Mucosa of stomach (tissue), 1 donor: Measurements from ENCODE around the gene TOLLIP.

ENCODE experiments used
- H3K27me3 ChIP-seq: one replicate; pipeline ENCODE4 v1.7.0; 2013; ENCODE audit warnings: mild to moderate bottlenecking, low read length; ENCODE audit not compliant: control insufficient read depth, insufficient read depth
- H3K36me3 ChIP-seq: one replicate; pipeline ENCODE4 v1.7.0; 2013; ENCODE audit warnings: low read length; ENCODE audit not compliant: control insufficient read depth, insufficient read depth
- H3K4me1 ChIP-seq: one replicate; pipeline ENCODE4 v1.7.0; 2013; ENCODE audit warnings: mild to moderate bottlenecking, low read length; ENCODE audit not compliant: control insufficient read depth, insufficient read depth
- H3K4me3 ChIP-seq: one replicate; pipeline ENCODE4 v1.7.0; 2013; ENCODE audit warnings: low read length
- H3K9ac ChIP-seq: one replicate; pipeline ENCODE4 v1.7.0; 2013; ENCODE audit warnings: mild to moderate bottlenecking, low read length, moderate library complexity
- H3K9me3 ChIP-seq: one replicate; pipeline ENCODE4 v1.7.0; 2013; ENCODE audit warnings: mild to moderate bottlenecking, low read length, moderate library complexity; ENCODE audit not compliant: control insufficient read depth
- donor health status: Pancreatic carcinoma.

Gene TOLLIP

GRCh38 chr11:1298695-1299492, 10.5 kb downstream of the TOLLIP start:
- H3K4me1 ChIP-seq, result peaks cover 53% of the 10 kb centered on the region
- H3K4me3 ChIP-seq, result no peak overlapping the region
- H3K36me3 ChIP-seq, result no peaks in the 10 kb centered on the region
- no peak overlapping the region for H3K9ac ChIP-seq
- no peaks in the 10 kb centered on the region for H3K27me3 ChIP-seq
- H3K9me3 ChIP-seq, result no peaks in the 10 kb centered on the region

- no peaks in the 10 kb centered on the region for H3K36me3 ChIP-seq
- no peak overlapping the region for H3K4me3 ChIP-seq
- no peak overlapping the region for H3K9ac ChIP-seq
Observed at GRCh38 chr11:1297576-1298473, 11.6 kb downstream of the TOLLIP start.

DNA sequence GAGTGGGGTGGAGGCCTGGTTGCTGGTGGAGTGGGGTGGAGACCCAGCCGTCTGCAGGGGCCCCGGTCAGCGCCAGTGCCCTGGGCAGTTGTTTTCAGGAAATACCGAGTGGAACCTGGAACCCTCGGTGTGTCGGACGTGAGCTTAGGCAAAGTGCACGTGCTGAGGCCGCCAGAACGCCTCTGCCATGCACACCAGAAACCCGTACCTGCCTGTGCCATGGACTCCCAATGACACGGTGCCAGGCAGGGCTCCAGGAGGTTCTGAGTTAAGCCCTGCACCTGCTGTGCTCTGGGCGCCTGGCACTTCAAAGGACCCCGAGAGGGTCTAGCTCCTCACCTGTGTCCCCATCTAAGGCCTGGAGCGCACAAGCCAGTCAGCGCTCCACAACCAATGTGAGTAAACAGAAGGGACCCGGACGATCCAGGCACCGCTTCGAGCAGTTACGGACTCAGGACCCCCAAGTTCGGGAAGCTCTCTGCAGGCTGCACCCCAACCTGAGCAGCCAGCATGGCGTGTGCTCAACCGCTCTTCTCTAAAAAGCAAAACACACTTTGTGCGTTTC, 12.3 kb downstream of the TOLLIP start:
- Histone ChIP-seq H3K4me1 (peaks cover 35% of the 10 kb centered on the region), H3K36me3 (no peaks in the 10 kb centered on the region), H3K27me3 (no peaks in the 10 kb centered on the region), H3K9ac (no peak overlapping the region), H3K9me3 (no peaks in the 10 kb centered on the region), H3K4me3 (no peak overlapping the region)

More at GRCh38 chr11:1297576-1298473, 11.6 kb downstream of the TOLLIP start:
- no peaks in the 10 kb centered on the region for H3K9me3 ChIP-seq
- H3K27me3 ChIP-seq, result no peaks in the 10 kb centered on the region
- peaks cover 42% of the 10 kb centered on the region for H3K4me1 ChIP-seq

DNA sequence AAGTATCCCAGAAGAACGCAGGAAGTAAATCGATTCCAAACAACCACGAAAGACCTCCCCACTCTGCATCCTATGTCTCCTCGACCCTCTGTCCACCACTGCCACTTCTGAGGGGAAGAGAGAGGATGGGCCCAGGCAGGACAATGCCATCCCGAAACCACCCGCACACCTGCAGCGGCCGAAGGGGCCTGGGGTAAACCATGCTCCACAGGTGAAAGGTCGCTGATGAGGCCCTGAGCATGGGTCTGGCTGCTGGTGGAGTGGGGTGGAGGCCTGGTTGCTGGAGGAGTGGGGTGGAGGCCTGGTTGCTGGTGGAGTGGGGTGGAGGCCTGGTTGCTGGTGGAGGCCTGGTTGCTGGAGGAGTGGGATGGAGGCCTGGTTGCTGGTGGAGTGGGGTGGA, 13.1 kb downstream of the TOLLIP start:
- no peak overlapping the region for H3K9ac ChIP-seq
- no peaks in the 10 kb centered on the region for H3K27me3 ChIP-seq
- H3K4me1 ChIP-seq, result peaks cover 30% of the 10 kb centered on the region
- H3K4me3 ChIP-seq, result no peak overlapping the region
- no peaks in the 10 kb centered on the region for H3K36me3 ChIP-seq
- no peaks in the 10 kb centered on the region for H3K9me3 ChIP-seq

DNA sequence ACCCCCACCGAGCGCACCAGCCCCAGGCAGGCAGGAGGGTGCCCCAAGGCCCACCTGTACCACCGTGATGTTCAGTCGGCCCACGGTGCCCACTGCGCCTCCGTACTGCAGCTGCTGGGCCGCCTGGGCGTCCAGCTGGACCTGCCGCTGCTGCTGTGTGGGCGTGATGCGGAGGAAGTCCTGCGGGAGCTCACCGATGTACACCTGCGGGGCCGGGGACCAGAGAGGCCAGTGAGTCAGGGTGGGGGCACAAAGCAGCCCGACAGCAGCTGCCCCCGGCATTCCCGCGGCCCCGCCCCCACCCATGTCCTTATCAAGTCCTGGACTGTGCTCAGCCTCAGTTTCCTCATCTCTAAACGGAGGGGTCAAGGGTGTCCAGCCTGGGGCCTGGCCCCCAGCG, 13.8 kb downstream of the TOLLIP start:
- no peaks in the 10 kb centered on the region for H3K36me3 ChIP-seq
- no peaks in the 10 kb centered on the region for H3K27me3 ChIP-seq
- H3K9me3 ChIP-seq, result no peaks in the 10 kb centered on the region
- H3K4me3 ChIP-seq, result no peak overlapping the region
- no peak overlapping the region for H3K9ac ChIP-seq
- peaks cover 30% of the 10 kb centered on the region for H3K4me1 ChIP-seq

DNA sequence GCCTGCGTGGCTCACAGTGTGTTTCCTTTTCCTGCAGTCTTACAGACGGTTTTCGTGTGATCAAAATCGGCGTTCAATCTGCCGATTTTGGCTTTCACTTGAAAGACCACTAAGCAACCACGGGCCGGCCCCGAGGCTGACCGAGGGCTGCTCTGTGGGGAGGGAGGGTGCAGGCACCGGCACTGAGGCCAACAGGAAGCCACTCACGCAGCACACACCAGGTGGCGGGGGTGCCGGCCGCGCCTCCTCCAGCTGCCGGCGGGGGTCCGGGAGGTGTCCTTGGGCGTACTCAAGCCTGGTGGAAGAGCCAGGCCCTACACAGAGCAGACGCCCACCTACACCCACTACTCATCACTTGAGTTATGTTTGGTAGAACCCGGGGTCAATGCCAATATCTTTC, 14.3 kb downstream of the TOLLIP start:
- no peaks in the 10 kb centered on the region for H3K27me3 ChIP-seq
- no peaks in the 10 kb centered on the region for H3K36me3 ChIP-seq
- no peak overlapping the region for H3K4me3 ChIP-seq
- peaks cover 30% of the 10 kb centered on the region for H3K4me1 ChIP-seq
- no peaks in the 10 kb centered on the region for H3K9me3 ChIP-seq
- no peak overlapping the region for H3K9ac ChIP-seq

DNA sequence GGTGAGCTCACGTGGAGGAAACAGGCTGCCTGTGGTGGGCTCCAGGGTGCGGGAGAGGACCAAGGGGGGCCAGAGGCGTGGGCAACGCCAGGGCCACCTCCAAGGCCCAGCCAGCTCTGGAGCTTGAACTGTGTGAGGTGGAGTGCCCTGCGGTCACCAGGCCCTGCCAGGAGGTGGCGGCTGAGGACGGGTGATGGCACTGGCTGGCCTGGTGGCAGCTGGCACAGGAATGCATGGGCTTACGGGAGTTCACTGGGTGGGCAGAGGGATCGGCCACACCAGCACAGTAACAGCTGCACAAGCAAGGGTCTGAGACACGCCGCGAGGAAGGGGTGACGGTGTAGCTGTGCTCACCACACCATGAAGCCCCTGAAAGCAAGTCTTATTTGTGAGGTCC, 15.8 kb downstream of the TOLLIP start:
- Histone ChIP-seq H3K4me1 (peaks cover 19% of the 10 kb centered on the region), H3K9ac (no peak overlapping the region), H3K4me3 (no peak overlapping the region), H3K9me3 (no peaks in the 10 kb centered on the region), H3K27me3 (no peaks in the 10 kb centered on the region), H3K36me3 (peaks cover 4% of the 10 kb centered on the region)

DNA sequence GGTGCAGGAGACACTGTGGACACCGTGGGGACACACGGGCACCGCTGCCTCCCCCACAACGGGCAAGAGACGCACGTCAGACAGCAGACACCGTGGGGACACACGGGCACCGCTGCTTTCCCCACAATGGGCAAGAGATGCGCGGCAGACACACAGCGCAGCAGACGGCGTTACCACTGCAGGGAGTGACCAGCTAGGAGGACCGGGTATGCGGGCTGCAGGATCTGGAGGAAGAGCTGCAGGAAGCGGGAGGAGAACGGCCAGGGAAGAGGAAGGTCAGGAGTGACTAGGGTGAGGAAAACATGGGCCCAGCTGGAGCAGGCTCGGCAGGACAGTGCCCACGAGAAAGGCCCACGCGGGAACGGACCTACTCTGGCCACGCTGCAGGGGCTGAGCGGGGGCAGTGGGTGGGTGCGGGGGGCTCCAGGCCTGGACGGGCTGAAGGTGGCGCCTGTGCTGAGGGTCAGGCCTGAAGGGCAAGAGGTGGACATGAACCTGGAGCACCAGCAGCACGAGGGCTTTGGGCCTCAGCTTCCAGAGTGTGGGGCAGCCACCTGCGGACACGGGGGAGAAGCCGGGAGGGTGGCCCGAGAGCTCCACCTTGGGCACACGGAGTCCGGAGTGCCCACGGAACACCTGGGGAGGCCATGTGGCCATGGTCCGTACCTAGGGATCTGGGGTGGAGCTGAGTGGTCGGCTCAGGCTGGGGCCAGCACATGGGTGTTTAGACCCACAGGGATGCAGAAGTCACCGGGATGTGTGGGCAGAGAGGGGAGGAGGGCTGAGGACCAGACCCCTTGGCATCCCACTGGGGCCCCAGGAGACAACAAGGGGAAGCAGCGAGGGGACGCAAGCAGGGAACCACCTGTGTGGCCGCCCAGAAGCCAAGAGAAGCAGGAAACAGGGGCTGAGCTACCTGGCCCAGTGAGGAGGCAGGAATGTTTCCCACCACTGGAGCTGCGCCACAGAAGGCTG, 16.5 kb downstream of the TOLLIP start:
- H3K4me3 ChIP-seq, result no peak overlapping the region
- peaks cover 12% of the 10 kb centered on the region for H3K4me1 ChIP-seq
- no peaks in the 10 kb centered on the region for H3K9me3 ChIP-seq
- peaks cover 10% of the 10 kb centered on the region for H3K36me3 ChIP-seq
- no peak overlapping the region for H3K9ac ChIP-seq
- H3K27me3 ChIP-seq, result no peaks in the 10 kb centered on the region

DNA sequence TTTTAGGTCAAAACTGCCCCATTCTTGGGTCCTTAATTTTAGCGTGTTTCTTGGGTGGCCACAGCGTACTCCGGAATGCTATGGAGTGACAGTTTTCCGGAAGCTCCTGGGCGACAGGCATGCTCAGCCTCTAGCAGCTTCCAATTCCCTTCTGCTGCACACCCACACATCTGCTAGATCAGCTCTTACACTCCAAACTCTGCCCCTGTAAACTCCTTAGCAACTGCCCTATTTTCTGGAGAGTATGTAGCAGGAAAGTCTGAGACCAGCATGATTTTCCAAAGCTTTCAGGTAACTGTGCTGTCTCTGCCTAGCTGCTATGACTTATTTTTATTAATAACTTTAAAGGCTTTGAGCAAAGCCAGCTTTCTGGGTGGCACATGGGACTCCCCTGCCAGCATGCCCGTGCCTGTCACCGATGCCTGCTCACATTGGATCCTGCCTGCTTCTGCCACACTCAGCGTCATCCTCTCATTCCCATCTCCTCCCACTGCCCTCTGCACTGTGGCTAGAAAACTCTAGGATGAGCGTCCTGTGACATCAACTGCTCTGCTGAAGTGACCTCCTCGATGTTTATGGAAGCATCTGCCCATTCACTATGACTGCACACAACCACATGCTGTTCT, 17.3 kb downstream of the TOLLIP start:
- Histone ChIP-seq H3K4me1 (peaks cover 4% of the 10 kb centered on the region), H3K36me3 (peaks cover 12% of the 10 kb centered on the region), H3K4me3 (no peak overlapping the region), H3K9me3 (no peaks in the 10 kb centered on the region), H3K27me3 (no peaks in the 10 kb centered on the region), H3K9ac (no peak overlapping the region)

DNA sequence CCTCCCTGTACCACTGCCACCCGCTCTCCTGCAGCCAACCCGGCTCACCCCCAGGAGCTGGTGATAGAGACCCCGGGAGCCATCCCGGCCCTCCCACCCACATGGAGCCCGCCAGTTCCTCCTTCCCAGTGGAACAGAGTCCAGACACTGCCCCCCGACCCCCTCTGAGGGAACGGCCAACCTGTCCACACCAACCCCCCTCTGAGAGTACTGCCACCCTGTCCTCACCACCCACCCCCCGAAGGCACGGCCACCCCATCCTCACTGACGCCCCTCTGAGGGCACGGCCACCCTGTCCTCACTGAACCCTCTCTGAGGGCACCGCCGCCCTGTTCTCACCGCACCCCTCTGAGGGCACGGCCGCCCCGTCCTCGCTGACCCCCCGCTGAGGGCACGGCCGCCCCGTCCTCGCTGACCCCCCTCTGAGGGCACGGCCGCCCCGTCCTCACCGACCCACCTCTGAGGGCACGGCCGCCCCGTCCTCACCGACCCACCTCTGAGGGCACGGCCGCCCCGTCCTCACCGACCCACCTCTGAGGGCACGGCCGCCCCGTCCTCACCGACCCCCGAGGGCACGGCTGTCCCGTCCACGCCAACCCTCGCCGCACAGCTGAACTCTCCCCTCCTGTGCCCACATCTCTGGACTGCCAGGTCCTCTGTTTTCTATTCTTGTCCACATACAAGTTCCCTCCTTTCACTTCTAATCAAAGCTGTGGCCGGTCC, 18.0 kb downstream of the TOLLIP start:
- Histone ChIP-seq H3K4me1 (no peaks in the 10 kb centered on the region), H3K36me3 (peaks cover 12% of the 10 kb centered on the region), H3K27me3 (no peaks in the 10 kb centered on the region), H3K4me3 (no peak overlapping the region), H3K9ac (no peak overlapping the region), H3K9me3 (no peaks in the 10 kb centered on the region)
